Putamen (tissue), 1 donor: Measurements from ENCODE around the gene PGAM5.
"Not testable (repeated sequence)": the region's sequence is repeated elsewhere in the genome, so short reads cannot be mapped to it uniquely, and the experiment has no call there.

Source experiments
- DNase-seq: peaks from one replicate; pipeline ENCODE4 v3.0.0-alpha.2; 2016; ENCODE audit warnings: low spot score

The PGAM5 gene

DNA sequence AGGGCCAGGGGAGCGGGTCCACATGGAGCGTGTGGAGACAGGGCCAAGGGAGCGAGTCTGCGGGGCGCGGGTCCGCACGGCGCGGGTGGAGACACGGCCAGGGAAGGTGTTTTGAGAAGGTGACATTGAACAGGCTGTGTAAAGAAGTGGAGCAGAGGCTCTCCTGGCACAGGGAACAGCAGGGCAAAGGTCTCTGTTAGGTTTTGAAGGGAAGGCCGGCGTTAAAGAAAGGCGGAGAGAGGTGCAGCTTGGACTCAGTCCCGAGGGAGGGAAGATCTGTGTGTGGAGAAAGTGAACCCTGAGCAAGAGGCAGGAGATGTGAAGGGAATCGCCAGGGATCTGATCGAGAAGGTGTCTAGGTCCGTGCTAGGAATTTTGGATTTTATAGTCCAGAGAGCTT is 21.4 kb upstream of the PGAM5 start:
- no peak for DNase-seq

DNA sequence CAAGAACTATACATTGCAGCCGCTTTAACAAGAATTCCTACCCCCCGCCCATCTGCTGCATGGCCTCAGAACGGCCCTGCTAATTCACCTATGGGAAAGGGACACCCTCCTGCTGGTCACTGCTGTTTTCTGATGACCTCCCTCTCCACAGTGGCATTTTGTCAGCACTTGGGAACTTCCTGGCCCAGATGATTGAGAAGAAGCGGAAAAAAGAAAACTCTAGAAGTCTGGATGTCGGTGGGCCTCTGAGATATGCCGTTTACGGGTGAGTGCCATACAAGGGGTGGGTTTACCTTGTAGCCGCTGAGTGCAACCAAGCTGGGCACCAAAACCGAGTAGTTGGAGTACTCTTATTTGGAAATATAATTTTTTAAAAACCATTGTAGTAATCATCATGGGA is 20.5 kb upstream of the PGAM5 start:
- no peak for DNase-seq

DNA sequence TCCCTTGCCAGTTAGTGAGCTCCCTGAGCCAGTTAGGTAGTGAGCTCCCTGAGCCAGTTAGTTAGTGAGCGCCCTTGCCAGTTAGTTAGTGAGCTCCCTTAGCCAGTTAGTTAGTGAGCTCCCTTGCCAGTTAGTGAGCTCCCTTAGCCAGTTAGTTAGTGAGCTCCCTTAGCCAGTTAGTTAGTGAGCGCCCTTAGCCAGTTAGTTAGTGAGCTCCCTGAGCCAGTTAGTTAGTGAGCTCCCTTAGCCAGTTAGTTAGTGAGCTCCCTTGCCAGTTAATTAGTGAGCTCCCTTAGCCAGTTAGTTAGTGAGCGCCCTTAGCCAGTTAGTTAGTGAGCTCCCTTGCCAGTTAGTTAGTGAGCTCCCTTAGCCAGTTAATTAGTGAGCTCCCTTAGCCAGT is 18.6 kb upstream of the PGAM5 start:
- not testable (repeated sequence) for DNase-seq

DNA sequence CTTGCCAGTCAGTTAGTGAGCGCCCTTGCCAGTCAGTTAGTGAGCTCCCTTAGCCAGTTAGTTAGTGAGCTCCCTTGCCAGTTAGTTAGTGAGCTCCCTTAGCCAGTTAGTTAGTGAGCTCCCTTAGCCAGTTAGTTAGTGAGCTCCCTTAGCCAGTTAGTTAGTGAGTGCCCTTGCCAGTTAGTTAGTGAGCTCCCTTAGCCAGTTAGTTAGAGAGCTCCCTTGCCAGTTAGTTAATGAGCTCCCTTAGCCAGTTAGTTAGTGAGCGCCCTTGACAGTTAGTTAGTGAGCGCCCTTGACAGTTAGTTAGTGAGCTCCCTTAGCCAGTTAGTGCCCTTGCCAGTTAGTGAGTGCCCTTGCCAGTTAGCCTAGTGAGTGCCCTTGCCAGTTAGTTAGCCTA is 15.8 kb upstream of the PGAM5 start:
- not testable (repeated sequence) for DNase-seq

DNA sequence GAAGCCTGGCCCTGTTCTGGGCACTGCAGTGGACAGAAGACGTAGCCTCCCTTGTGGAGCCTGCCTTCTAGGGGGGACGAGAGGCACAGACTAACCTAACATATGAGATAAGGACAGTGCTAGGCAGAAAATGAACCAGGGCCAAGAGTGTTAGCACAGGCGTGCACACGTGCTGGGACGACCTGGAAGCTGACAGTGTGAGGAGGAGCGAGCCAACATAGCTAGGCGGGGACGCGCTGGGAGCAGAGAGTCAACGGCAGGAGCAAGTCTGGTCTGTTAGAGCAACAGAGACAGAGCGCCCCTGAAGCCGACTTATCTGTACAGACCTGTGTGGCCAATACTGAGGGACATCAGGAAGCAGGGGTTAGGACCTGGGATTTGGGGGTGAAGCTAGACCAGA is 15.2 kb upstream of the PGAM5 start:
- DNase-seq: no peak

DNA sequence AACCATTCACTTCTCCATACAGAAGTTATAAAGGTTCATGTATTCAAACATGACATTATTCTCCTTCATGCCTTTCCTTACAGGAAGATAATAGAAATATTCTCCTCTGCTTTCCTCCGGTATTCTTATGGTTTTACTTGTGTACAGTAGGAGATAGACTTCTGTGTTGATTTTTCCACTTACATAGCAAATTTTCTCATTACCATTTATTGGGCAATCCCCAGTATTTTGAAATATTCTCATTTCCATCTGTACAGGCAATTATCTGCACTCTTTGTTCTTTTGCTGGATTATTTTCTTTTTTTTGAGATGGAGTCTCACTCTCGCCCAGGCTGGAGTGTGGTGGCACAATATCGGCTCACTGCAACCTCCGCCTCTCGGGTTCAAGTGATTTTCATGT is 12.3 kb upstream of the PGAM5 start:
- DNase-seq: no peak

DNA sequence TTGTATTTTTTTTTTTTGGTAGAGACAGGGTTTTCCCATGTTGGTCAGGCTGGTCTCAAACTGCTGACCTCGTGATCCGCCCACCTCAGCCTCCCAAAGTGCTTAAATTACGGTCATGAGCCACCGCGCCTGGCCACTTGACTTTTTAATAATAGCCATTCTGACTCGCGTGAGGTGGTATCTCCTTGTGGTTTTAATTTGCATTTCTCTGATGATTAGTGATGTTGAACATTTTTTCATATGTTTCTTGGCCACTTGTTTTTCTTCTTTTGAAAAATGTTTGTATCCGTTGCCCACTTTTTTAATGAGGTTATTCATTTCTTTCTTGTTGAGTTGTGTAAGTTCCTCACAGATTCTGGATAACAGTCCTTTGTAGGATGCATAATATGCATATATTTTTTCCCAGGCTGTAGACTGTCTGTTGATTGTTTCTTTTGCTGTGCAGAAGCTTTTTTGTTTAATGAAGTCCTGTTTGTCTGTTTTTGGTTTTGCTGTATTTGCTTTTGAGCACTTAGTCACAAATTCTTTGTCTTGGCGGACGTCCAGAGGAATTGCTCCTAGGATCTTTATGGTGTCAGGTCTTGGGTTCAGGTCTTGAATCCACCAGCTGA is 10.3 kb upstream of the PGAM5 start:
- DNase-seq: no peak

DNA sequence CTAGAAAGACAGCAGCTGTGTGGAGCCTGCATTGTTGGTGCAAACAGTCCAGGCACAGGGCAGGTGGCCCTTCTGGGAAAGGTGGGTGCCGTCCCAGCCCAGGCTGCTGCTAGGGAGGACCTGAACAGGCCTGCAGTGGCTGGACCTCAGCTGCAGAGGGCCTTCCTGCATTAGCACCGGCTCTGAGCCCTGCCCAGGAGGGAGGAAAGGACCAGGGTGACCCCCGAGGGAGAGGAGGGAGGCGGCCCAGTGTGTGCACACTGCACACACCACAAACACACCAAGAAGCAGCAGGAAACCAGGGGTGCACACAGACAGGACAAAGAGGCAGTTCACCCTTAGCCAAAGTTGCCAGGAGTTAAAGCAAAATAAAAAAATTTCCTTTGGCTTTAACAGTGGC is 8.0 kb upstream of the PGAM5 start:
- DNase-seq: no peak

DNA sequence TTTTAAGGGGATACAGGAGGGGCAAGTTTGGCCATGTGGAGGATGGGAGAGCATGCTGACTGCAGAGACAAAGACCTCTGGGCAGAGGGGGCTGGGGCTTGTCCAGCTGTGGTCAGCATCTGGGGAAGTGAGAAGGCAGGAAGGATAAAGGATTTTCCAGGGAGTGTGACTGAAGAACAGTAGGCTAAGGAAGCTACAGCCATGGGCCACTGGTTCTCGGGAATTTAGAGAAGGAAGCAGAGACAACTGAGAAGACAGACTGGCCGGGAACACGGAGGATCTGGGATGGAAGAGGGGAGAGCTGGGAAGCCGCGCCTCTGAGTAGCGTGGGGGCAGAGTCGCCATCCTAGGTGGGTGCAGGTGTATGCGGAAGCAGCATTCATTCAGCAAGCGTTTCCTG is 7.0 kb upstream of the PGAM5 start:
- no peak for DNase-seq

DNA sequence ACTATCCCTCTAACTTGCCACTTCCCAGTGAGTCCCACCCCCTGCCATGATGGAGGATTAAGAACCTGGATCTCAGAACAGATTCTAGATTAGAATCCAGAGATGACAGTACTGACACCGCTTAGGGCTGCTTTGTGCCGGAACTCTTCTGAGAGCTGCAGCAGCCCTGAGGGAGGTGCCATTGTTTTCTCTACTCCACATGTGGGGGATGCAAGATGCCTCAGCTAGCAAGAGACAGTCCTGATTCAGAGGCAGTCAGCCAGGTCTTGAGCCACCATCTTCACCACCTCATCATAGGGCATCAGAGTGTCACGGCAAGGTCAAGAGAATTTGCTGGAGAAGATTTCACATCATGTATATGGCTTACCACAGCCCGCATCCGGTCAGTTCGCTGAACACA is 3.4 kb upstream of the PGAM5 start:
- no peak for DNase-seq

DNA sequence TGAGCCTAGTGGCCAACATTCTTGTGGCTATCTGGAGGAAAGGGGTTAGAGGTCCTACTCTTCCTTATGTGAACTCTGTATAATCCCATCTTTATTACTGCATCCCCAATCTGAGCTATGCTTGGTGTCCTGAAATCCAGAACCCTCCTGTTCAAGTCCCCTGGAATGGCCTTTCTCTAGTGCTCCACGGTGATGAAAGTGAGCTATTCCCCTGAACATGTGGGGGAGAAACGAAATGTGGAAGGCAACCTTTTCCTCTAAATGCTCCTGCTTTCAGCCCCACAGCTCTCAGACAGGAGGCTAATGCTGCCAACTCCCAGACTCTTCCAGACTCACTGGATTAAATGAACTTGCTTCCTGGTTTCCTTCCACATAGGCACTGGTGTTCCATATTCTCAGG is 2.5 kb upstream of the PGAM5 start:
- DNase-seq: no peak

DNA sequence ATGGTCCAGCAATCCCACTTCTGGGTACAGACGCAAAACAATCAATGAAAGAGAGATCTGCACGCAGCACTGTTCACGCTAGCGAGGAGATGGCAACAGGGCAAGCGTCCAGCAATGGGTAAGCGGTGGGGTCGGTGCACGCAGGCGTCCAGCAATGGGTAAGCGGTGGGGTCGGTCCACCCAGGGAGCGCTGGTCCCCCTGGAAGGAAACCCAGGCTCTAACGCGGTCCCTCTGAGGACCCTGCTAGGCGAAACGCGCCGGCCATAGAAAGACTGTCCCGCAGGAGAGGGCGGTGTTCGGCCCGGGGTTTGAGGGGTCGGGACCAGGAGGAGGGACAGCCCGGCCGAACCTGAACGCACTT is 618 bp upstream of the PGAM5 start:
- no peak for DNase-seq

DNA sequence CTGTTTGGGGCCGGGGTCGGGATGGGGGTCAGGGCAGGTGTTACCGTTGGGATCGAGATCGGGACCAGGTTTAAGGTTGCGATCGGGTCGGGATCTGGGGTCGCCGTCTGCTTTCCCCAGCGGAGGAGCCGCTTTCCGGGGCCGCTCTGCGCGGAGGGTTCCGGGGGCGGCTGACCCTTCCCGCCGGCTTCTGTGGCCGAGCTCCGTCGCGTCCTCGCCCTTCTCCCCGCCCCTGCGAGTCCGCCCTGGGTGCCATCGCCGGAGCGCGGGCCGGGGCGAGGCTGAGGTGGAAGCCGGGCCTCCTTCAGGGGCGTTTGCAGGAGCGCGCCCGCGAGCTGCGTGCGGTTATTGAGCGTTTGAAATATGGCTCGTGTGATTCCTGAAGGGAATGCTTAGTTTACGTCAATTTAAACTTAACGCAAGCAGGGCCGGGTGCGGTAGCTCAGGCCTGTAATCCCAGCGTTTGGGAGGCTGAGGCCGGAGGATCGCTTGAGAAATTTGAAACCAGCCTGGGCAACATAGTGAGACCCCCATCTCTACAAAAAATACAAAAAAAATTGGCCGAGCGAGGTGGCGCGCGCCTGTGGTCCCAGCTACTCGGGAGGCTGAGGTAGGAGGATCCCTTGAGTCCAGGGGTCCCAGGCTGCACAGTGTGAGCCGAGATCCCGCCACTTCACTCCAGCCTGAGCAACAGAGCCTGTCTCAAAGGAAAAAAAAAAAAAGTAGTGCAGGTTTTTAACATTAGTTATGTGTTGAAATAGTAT is 620 bp downstream of the PGAM5 start:
- DNase-seq: no peak

DNA sequence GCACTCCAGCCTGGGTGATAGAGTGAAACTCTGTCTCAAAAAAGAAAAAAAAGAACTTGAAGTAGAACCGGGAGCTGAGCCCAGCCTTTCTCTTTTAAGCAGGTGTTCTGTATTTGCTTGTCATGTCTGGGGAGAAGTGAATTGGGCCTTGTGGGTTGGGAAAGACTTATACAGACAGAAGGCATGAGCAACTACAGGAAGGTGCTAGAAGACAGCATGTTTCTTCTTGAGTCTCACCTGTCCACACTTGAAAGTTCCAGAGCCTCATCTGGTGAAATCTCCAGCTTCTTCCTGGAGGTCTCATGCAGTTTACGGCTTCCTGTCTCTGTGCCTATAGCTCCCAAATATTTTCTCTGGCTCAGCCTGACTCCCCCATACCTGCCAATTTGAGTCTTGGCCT is 2.5 kb downstream of the PGAM5 start:
- DNase-seq: no peak

DNA sequence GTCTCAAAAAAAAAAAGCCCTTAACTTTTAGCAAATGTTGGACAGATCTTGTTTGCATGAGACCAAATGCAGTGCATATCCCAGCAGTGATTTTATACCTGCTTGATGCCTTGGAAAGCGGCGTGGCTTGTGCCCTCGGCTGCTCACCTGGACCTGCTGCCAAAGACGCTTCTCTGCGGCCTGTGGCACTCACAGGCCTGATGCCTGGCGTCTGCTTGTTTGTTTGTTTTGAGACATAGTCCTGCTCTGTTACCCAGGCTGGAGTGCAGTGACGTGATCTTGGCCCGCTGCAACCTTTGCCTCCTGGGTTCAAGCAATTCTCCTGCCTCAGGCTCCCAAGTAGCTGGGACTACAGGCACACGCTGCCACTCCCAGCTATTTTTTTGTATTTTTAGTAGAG is 5.2 kb downstream of the PGAM5 start:
- DNase-seq: no peak

DNA sequence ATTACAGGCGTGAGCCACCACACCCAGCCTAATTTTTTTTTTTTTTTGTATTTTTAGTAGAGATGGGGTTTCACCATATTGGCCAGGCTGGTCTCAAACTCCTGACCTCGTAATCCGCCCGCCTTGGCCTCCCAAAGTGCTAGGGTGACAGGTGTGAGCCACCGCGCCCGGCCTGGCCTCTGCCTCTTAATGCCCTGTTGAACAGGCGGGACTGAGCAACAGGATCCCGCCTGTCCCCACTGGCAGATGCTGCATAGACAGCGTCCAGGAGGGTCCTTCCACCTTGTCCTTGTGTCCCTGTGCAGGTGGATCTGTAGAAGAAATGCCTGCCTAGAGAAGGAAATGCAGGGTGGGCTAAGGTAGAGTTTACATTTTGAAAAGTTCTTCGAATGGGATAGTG is 5.7 kb downstream of the PGAM5 start:
- no peak for DNase-seq

DNA sequence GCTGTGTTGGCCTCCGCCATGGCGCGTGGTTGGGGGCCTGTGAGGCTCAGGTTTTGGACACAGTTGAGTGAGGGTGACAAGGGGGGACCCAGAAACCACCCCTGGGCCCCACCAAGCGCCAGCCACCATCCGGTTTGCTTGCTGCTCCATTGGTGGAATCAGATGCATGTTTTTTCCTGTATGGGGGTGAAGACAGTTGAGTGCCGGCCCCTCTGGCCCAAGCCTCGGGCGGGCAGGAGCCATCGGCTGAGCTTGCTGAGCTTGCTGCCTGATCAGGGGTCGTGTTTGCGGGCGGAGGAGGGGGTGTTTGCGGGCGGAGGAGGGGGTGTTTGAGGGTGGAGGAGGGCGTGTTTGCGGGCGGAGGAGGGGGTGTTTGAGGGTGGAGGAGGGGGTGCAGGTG is 6.4 kb downstream of the PGAM5 start:
- no peak for DNase-seq

DNA sequence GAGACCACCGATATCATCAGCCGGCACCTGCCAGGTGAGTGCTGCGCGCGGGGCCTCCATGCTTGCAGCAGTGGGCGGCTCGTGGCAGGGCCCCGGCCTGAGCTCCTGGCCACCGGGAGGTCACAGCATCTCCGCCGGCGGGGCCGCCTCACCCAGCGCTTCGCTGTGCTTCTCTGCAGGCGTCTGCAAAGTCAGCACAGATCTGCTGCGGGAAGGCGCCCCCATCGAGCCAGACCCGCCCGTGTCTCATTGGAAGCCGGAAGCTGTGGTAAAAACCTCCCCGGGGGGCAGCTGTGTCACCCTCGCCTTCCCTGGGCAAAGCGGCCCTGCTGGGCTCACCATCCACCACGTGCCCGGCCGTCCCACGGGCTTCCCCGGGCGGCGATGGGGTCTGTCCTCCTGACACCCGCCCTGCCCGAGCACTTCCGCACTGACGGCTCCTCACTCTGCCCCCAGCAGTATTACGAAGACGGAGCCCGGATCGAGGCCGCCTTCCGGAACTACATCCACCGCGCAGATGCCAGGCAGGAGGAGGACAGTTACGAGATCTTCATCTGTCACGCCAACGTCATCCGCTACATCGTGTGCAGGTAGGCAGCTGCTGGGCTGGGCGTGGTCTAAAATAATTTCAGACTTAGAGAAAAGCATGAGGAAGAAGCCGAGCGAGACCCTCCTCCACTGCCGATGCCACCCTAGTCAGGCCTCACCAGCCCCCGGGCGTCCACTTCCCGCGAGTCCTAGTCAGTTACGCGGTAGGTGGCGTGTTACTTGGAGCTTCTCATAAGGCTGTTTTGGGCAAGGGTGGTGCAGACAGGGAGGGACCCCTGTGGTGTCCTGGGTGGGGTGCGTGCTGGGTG is 7.1 kb downstream of the PGAM5 start:
- no peak for DNase-seq

DNA sequence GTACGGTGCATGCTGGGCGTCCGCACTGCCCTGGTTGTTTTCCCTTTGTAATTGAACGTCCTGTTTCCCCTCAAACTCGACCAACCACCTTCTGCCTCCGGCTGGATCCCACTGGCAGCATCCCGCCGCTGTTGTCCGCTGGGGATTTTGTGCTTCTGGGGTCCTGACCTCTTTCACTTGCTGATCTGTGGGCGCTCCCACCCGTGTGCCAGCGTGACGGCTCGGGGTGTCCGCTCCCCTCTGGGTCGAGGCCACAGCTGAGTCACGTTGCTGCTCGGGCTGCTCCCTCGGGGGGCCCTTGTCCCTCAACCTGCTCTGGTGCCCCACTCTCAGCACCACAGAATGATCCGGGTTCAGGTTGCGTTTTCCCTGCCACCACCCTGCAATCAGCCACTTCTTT is 8.0 kb downstream of the PGAM5 start:
- no peak for DNase-seq

DNA sequence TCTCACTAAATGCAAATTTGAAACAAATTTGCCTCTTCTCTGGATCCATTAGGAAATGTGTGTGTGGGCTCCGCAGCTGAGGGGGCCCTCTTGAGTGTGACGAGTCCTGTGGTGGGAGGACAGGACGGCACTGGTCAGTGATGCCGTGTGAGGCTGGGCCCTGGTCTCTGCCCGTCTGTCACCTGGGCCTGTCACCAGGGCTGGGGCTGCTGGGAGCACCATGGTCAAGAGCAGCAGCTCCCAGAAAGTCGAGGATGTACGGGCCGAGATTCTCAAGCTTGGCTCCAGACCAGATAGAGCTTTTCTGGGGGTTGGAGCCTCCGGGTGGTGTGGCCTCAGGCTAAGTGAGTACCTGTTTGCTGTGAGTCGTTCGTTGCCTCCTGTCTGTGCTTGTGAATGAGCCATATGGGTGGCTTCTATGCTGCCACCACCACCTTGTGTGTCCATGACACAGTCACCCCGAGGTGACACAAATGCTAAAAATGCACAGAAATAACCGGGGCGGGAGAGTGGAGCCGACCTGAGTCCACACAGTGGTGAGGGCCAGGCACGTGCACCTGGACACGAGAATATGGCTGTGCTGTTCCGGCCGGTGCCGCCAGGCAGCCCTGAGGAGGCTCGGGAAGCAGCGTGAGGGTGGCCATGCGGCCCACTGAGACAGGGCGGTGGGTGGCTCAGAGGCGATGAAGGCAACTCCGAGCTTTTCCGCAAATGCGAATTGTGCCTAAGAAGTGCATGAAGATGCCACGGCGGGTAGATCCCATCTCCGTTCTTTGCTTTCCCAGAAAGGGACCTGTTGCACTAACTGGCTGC is 8.7 kb downstream of the PGAM5 start:
- no peak for DNase-seq

DNA sequence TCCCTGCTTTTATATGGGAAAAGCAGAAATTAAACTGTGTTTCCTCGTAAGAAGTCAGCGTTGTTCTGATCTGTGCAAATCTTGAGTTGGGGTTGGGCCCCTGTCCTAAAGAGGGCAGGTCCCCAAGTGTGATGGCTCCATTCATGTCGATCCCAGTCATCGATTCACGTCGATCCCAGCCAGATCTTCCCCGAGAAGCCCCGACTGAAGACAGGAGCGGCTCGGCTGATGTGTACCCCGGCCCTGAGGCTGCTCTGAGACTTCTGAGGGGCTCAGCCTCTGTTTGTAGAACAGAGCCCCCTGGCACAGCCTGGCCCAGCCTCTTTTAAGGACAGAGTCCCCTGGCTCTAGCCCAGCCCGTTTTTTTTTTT is 9.3 kb downstream of the PGAM5 start:
- DNase-seq: no peak

DNA sequence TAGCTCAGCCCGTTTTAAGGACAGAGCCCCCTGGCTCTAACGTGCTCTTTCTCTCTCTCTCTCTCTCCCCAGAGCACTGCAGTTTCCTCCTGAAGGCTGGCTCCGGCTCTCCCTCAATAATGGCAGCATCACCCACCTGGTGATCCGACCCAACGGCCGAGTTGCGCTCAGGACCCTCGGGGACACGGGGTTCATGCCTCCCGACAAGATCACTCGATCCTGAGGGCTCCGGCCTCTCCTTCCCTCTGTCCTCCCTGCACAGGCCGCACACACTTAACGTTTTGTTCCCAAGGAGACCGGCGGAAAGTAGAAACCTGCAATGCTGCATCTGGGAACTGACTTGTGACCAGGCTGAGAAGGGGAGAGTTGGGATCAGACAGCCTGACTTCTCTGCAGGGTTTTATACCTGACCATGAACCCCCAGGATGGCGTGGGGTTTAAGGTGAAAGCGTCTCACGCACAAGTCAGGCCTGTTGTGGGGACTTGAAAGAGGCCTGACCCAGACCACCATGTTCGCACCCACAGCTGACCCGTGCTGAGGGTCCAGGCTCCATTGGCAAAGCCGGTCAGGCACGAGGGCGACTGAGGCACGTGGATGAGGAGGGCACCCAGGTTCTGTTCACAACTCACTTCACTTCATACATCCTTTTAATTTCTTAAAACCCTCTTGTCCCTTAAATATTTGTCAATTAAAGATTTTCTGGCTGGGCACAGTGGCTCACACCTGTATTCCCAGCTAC is 10.1 kb downstream of the PGAM5 start:
- no peak for DNase-seq
